Measurements from ENCODE around the gene LDHB. TPM values are rescaled to one million over a fixed set of nuclear protein-coding genes. Genes with fewer than 3 reads are reported as not detected.
A peak's percentile ranks its signal among the peaks of the same experiment; 100 is the strongest.

Gene LDHB
- total and polyA plus RNA-seq, 2 experiments from 2014 or later, result 842 to 1,792 TPM

- TF ChIP-seq CTCF (IDR thresholded peaks at IDR 0.05; ENCODE audit: low read depth, low read length), result no peak
- H3K9me3 ChIP-seq (ENCODE audit: low read depth), result no peaks in the 10 kb centered on the region
- no peaks in the 10 kb centered on the region for H3K36me3 ChIP-seq
- no peak for DNase-seq (ENCODE audit: low read depth in 1 of 2, low spot score in 1 of 2)
- no peaks in the 10 kb centered on the region for H3K4me1 ChIP-seq (ENCODE audit: low read depth)
- no peak overlapping the region for H3K4me3 ChIP-seq
- no peaks in the 10 kb centered on the region for H3K27me3 ChIP-seq
- H3K27ac ChIP-seq, result no peak overlapping the region
Measured at GRCh38 chr12:21617030-21617429, 40.6 kb downstream of the LDHB start.

- Histone ChIP-seq H3K9me3 (ENCODE audit: low read depth) (no peaks in the 10 kb centered on the region), H3K36me3 (no peaks in the 10 kb centered on the region), H3K27me3 (no peaks in the 10 kb centered on the region), H3K4me3 (no peak overlapping the region), H3K4me1 (ENCODE audit: low read depth) (no peaks in the 10 kb centered on the region), H3K27ac (no peak overlapping the region)
- peak in 1 of 2 donors; percentile 6 for DNase-seq (ENCODE audit: low read depth in 1 of 2, low spot score in 1 of 2)
- TF ChIP-seq CTCF (IDR thresholded peaks at IDR 0.05; ENCODE audit: low read depth, low read length), result no peak
Measured at GRCh38 chr12:21615431-21615830, 42.2 kb downstream of the LDHB start.

- H3K36me3 ChIP-seq, result no peaks in the 10 kb centered on the region
- H3K9me3 ChIP-seq (ENCODE audit: low read depth), result no peaks in the 10 kb centered on the region
- H3K4me3 ChIP-seq, result no peak overlapping the region
- H3K4me1 ChIP-seq (ENCODE audit: low read depth), result no peaks in the 10 kb centered on the region
- H3K27ac ChIP-seq, result no peak overlapping the region
- no peaks in the 10 kb centered on the region for H3K27me3 ChIP-seq
- no peak for DNase-seq (ENCODE audit: low read depth in 1 of 2, low spot score in 1 of 2)
- no peak for TF ChIP-seq CTCF (IDR thresholded peaks at IDR 0.05; ENCODE audit: low read depth, low read length)
Measured at GRCh38 chr12:21614506-21614905, 43.1 kb downstream of the LDHB start.

GRCh38 chr12:21613931-21614330 lies 43.7 kb downstream of the LDHB start:
- Histone ChIP-seq H3K4me3 (no peak overlapping the region), H3K9me3 (ENCODE audit: low read depth) (no peaks in the 10 kb centered on the region), H3K27me3 (no peaks in the 10 kb centered on the region), H3K27ac (no peak overlapping the region), H3K36me3 (no peaks in the 10 kb centered on the region), H3K4me1 (ENCODE audit: low read depth) (no peaks in the 10 kb centered on the region)
- peak in 1 of 2 donors; percentile 38 for DNase-seq (ENCODE audit: low read depth in 1 of 2, low spot score in 1 of 2)
- TF ChIP-seq CTCF (IDR thresholded peaks at IDR 0.05; ENCODE audit: low read depth, low read length), result peak; percentile 32

GRCh38 chr12:21608196-21608595 lies 49.4 kb downstream of the LDHB start:
- H3K4me1 ChIP-seq (ENCODE audit: low read depth), result peaks cover 8% of the 10 kb centered on the region
- DNase-seq (ENCODE audit: low read depth in 1 of 2, low spot score in 1 of 2), result no peak
- H3K4me3 ChIP-seq, result no peak overlapping the region
- no peak overlapping the region for H3K27ac ChIP-seq
- H3K27me3 ChIP-seq, result no peaks in the 10 kb centered on the region
- no peaks in the 10 kb centered on the region for H3K9me3 ChIP-seq (ENCODE audit: low read depth)
- no peaks in the 10 kb centered on the region for H3K36me3 ChIP-seq
- TF ChIP-seq CTCF (IDR thresholded peaks at IDR 0.05; ENCODE audit: low read depth, low read length), result no peak

GRCh38 chr12:21607701-21608100 lies 49.9 kb downstream of the LDHB start:
- Histone ChIP-seq H3K4me3 (no peak overlapping the region), H3K27ac (no peak overlapping the region), H3K27me3 (no peaks in the 10 kb centered on the region), H3K4me1 (ENCODE audit: low read depth) (peaks cover 8% of the 10 kb centered on the region), H3K36me3 (no peaks in the 10 kb centered on the region), H3K9me3 (ENCODE audit: low read depth) (no peaks in the 10 kb centered on the region)
- DNase-seq (ENCODE audit: low read depth in 1 of 2, low spot score in 1 of 2), result peak; percentile 10 to 59
- peak; percentile 24 for TF ChIP-seq CTCF (IDR thresholded peaks at IDR 0.05; ENCODE audit: low read depth, low read length)
